ENCODE data around the gene CADM2. TPM values are rescaled to one million over a fixed set of nuclear protein-coding genes. Genes with fewer than 3 reads are reported as not detected.

The CADM2 gene
- total RNA-seq, 1 experiment from 2014 or later, result 10.9 TPM

DNA sequence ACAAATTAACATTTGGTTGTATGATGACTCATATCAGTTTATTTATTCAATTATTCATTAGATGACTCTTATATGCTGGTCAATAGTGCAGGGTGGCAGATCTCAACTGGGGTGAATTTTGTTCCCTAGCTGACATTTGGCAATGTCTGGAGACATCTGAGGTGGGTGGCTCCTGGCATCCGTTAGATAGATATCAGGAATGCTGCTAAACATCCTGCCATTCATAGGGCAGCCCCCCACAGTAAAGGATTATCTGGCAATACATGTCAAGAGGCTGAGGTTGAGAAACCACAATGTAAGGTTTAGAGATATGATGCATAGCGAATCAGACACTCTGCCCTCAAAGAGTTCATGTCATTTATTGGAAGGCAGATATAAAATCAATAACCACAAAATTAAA, 719.9 kb downstream of the CADM2 start:
- Histone ChIP-seq H3K56ac (ENCODE audit: insufficient read length, low read depth, low read length) (no peak overlapping the region), H3K9me3 (ENCODE audit: control insufficient read depth, low read depth, low read length) (no peaks in the 10 kb centered on the region), H2AK5ac (ENCODE audit: insufficient read length, low read length) (no peak overlapping the region), H3K27ac (ENCODE audit: insufficient read length, low read depth, low read length) (no peak overlapping the region), H4K5ac (ENCODE audit: insufficient read length, low read depth, low read length) (no peak overlapping the region), H3K9ac (ENCODE audit: extremely low read depth, insufficient read length, low read length) (no peak overlapping the region), H4K20me1 (ENCODE audit: control insufficient read depth, insufficient read depth, insufficient read length) (no peaks in the 10 kb centered on the region), H3K18ac (ENCODE audit: insufficient read length, low read depth, low read length) (no peak overlapping the region), H3K4me2 (ENCODE audit: insufficient read depth, insufficient read length, low read length) (no peak overlapping the region), H3K23ac (ENCODE audit: insufficient read length, low read depth, low read length) (no peak overlapping the region), H3K79me2 (ENCODE audit: insufficient read depth, low read length) (no peaks in the 10 kb centered on the region), H3K27me3 (ENCODE audit: insufficient read depth, low read length) (no peaks in the 10 kb centered on the region), H3T11ph (ENCODE audit: low read length) (no peak overlapping the region), H3K4ac (ENCODE audit: low read depth, low read length) (no peak overlapping the region), H4K91ac (ENCODE audit: insufficient read length, low read depth, low read length) (no peak overlapping the region), H2BK20ac (ENCODE audit: low read depth, low read length, poor library complexity, severe bottlenecking) (no peak overlapping the region), H2BK12ac (ENCODE audit: insufficient read length, low read depth, low read length) (no peak overlapping the region), H2BK5ac (ENCODE audit: insufficient read length, low read length) (no peak overlapping the region), H3K4me1 (ENCODE audit: insufficient read depth, low read length) (no peaks in the 10 kb centered on the region), H2BK15ac (ENCODE audit: low read depth, low read length) (no peak overlapping the region), H3K79me1 (ENCODE audit: insufficient read depth, low read depth, low read length, poor library complexity, severe bottlenecking) (no peaks in the 10 kb centered on the region), H3K23me2 (ENCODE audit: insufficient read length, low read depth, low read length, poor library complexity, severe bottlenecking) (no peaks in the 10 kb centered on the region), H4K8ac (replicated peaks; ENCODE audit: insufficient read length, low read depth, low read length) (no peak overlapping the region), H3K14ac (ENCODE audit: insufficient read depth, low read length) (no peak overlapping the region), H2AFZ (ENCODE audit: low read length) (no peak overlapping the region), H2BK120ac (ENCODE audit: low read depth, low read length, poor library complexity, severe bottlenecking) (no peak overlapping the region)
- H3K27ac Mint-ChIP-seq, result no peak overlapping the region
- no peaks in the 10 kb centered on the region for H3K27me3 Mint-ChIP-seq (ENCODE audit: low read depth)
- WGBS (ENCODE audit: extremely low coverage, insufficient read length, low lambda C conversion rate), result no CpG with 5 or more reads among the region's 2 CpGs
- no peaks in the 10 kb centered on the region for H3K9me3 Mint-ChIP-seq
- H3K4me1 Mint-ChIP-seq, result no peaks in the 10 kb centered on the region
- no peaks in the 10 kb centered on the region for H3K36me3 Mint-ChIP-seq (ENCODE audit: insufficient read depth in 1 of 3, low read depth in 3 of 3)
- DNase-seq, result no peak
- no peak for TF ChIP-seq CTCF (conservative IDR thresholded peaks at IDR 0.05)
- H3K4me3 Mint-ChIP-seq, result no peak overlapping the region

Data from H9 (cell line).